Measurements from ENCODE around the gene COL17A1.

COL17A1 gene

GRCh38 chr10:104032144-104032775, 53.4 kb downstream of the COL17A1 start:
- no peak for DNase-seq

- no peak for DNase-seq
Measured at GRCh38 chr10:104031631-104032030, 54.0 kb downstream of the COL17A1 start.

DNA sequence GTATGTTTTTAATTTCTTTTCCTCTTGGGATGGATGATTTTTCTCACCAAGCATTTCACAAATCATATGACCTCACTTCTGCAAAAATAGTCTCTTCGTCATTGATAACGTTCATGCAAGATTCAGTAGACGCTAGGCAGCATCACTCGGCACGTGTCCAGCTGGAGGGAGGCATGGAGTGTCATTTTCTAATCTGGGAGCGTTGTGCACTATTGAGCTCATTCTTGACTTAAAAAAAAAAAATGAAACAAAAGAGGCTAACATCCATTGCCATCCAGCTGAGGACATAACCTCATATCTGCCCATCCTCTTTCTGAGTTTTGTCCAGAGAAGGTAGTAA, 56.2 kb downstream of the COL17A1 start:
- DNase-seq = no peak

GRCh38 chr10:104028823-104029520, 56.7 kb downstream of the COL17A1 start:
- no peak for DNase-seq

DNA sequence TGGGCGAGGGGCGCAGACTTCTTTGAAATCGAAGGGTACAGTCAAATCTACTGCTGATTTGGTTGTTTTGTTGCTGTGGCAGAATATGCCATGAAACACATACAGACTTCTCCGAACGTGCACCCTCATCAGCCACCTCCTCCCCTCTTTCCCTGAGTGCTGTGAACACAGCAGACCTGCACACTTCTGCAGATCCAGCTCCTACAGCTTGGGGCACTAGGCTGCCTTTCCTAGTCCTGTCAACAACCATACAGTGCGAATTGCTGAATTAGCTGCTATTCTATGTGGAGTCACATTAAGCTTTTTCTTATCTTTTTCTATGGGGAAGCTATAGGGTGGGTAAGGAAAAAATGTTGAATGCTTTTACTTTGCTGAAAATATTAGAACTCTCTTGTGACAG, 57.5 kb downstream of the COL17A1 start:
- no peak for DNase-seq

GRCh38 chr10:104026762-104027161, 58.9 kb downstream of the COL17A1 start:
- no peak for DNase-seq

GRCh38 chr10:104025524-104025923, 60.2 kb downstream of the COL17A1 start:
- no peak for DNase-seq

GRCh38 chr10:104022026-104022425, 63.7 kb downstream of the COL17A1 start:
- no peak for DNase-seq

- DNase-seq = no peak
Measured at GRCh38 chr10:104021246-104021645, 64.4 kb downstream of the COL17A1 start.

- DNase-seq = no peak
Measured at GRCh38 chr10:104020020-104020419, 65.7 kb downstream of the COL17A1 start.

DNA sequence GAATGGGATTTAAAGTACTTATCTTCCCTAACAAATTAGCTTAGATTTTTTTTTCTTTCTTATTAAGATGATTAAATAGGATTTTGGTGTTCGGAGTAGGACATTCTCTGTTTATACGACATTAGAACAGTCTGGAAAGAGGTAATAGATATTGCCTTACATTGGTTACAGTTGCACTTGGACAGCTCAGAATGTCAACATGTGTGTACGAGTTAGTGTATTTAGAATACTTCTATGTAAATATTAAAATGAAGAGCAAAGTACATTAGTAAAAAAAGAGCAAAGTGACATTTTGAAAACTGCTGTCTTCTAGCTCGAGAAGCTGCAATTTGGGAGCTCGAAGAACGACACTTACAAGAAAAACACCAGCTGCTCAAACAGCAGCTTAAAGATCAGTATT, 67.2 kb downstream of the COL17A1 start:
- DNase-seq = no peak

- DNase-seq = no peak
Measured at GRCh38 chr10:104016661-104017060, 69.0 kb downstream of the COL17A1 start.

DNA sequence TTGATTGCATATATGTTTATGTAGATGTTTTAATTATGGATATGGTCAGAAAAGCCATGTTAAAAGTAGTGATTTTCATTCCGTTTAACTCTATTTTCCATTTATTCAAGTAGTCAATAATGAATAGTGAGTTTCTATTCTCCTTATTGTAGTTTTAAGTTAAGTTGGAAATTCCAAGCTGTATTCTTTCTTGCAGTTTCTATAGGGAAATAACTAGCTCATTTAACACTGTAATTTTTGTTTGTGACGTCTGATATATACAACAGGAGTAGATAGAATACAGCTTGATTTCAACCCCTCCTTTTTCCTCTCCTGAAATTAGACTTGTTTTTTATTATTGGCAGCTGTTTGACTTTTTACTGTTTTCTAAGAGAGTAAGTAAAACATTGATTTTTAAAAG, 71.5 kb downstream of the COL17A1 start:
- DNase-seq = no peak

DNA sequence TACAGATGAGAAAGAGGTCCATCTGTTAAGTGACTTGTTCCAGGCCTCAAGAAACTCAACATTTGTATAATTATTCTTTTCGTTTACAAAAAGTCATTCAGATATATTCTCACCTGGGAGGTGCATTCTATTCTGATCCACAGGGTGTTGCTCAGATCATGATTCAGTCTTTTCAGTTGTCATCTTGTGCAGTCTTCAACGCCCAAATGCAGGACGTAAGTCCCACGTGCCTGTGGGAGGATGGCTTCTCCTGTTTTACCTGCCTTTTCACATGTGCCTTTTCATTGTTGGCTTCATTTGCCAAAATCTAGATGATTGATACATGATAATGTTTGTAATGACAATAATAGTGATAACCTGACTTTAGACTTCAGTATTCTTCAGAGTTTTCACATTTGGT, 72.2 kb downstream of the COL17A1 start:
- DNase-seq = no peak

GRCh38 chr10:104011904-104012303, 73.8 kb downstream of the COL17A1 start:
- DNase-seq = no peak

GRCh38 chr10:104005172-104005863, 80.4 kb downstream of the COL17A1 start:
- no peak for DNase-seq

DNA sequence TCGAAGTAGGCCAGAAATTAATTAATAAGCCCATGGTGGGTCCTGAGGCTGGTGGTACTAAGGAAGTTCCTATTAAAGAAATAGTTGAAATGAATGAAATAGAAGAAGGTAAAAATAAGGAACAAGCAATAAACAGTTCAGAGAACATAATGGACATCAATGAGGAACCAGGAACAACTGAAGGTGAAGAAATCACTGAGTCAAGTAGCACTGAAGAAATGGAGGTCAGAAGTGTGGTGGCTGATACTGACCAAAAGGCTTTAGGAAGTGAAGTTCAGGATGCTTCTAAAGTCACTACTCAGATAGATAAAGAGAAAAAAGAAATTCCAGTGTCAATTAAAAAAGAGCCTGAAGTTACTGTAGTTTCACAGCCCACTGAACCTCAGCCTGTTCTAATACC, 82.8 kb downstream of the COL17A1 start:
- no peak for DNase-seq

GRCh38 chr10:103998805-103999204, 86.9 kb downstream of the COL17A1 start:
- DNase-seq = no peak

DNA sequence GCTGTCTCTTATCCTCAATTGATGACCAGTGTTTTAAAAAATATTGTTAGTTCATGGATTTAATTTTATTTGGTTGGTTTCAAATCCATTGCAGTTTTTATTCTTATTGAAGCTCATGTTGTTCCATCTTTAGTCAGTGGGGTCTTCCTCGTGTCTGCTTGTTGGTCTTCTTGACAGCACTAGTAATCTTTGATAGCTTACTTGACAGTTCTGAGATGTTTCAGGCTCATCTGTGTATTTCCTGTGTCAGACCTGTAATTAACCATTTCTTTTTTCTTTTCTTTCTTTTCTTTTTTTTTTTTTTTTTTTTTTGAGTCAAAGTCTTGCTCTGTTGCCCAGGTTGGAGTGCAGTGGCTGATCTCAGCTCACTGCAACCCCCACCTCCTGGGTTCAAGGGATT, 90.5 kb downstream of the COL17A1 start:
- no peak for DNase-seq

DNA sequence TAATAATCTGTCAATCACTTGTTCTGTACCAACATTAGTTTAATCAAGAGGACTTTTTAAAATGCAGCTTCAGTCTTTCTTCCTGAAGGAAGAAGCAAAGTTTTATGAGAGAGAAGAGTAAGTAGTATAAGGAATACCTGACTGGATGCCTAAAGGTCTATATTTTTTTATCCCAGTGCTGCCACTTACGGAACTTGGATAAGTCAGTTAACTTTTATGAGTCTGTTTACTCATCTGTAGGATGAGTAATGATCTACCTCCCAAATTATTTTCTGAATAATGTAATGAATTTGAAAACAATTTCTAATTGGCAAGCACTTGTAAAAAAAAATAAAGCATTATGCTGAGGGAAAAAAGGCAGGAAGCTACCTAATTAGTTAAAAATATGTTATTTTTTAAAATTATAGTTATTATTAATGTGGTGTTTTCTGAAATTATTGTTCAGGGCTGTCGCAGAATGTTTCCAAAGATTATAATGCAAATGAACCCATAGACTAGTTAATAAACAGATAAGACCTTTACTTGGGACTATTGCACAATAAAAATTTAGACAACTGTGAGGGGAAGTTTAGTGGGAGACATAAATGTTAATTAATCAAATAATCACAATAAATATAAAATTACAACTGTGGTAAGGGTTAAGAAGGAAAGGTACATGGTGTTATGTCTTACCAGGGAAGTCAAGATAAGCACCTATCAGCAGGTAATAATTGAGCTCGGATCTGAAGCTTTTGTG, 94.1 kb downstream of the COL17A1 start:
- DNase-seq = no peak

GRCh38 chr10:103990531-103990930, 95.1 kb downstream of the COL17A1 start:
- DNase-seq = no peak

DNA sequence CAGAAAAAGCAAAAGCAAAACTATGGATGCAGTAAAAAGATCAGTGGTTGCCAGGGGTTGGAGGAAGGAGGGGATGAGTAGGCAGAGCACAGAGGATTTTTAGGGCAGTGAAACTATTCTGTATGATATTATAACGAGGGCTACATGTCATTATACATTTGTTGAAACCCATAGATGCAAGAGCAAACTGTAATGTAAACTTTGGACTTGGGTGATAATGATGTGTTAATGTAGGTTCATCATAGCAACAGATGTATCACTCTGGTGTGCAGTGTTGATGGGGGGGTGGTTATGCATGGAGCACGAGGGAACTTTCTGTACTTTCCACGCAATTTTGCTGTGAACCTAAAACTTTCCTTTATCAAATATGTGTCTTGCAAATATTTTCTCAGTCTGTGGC, 95.6 kb downstream of the COL17A1 start:
- DNase-seq = no peak

DNA sequence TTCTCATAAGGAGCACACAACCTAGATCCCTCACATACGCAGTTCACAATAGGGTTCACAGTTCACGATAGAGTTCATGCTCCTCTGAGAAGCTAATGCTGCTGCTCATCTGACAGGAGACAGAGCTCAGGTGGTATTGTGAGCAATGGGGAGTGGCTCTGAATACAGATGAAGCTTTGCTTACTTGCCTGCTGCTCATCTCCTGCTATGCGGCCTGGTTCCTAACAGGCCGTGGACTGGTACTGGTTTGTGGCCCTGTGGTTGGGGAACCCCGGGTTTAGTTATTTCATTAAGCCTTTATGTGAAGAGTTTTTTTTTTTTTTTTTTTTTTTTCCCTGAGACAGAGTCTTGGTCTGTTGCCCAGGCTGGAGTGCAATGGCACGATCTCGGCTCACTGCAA, 99.3 kb downstream of the COL17A1 start:
- no peak for DNase-seq

GRCh38 chr10:103985726-103986125, 100.0 kb downstream of the COL17A1 start:
- no peak for DNase-seq

All from NCI-H446 treated with DMSO at 0.1 percent for 48 hours (cell line).